GM19099 (cell line): ENCODE results near the gene TTC39A.

Experiments used
- POLR2A ChIP-seq: IDR thresholded peaks from 3 replicates; pipeline ENCODE4 v1.6.1; 2011; ENCODE audit warnings: low read depth; ENCODE audit not compliant: insufficient read length; ENCODE audit errors: extremely low read depth

Gene TTC39A

GRCh38 chr1:51344602-51345299, 14.4 kb upstream of the TTC39A start:
- no peak for TF ChIP-seq POLR2A

GRCh38 chr1:51344276-51344601, 13.9 kb upstream of the TTC39A start:
- TF ChIP-seq POLR2A: no peak

DNA sequence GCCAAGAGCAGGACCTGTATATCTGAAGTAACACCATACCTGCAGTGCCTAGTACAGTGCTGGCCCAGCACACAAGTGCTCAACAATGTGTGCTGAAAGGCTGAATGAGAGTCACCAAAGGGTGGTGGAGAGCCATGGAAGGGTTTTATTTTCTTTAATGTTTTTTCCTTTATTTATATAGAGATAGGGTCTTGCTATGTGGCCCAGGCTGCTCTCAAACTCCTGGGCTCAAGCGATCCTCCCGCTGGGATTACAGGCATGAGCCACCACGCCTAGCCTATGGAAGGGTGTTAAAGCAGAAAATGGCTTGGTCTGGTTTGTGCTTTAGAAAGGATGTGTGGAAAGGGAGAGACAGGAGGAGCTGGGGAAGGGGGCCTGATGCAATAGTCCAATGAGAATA, 13.3 kb upstream of the TTC39A start:
- no peak for TF ChIP-seq POLR2A

DNA sequence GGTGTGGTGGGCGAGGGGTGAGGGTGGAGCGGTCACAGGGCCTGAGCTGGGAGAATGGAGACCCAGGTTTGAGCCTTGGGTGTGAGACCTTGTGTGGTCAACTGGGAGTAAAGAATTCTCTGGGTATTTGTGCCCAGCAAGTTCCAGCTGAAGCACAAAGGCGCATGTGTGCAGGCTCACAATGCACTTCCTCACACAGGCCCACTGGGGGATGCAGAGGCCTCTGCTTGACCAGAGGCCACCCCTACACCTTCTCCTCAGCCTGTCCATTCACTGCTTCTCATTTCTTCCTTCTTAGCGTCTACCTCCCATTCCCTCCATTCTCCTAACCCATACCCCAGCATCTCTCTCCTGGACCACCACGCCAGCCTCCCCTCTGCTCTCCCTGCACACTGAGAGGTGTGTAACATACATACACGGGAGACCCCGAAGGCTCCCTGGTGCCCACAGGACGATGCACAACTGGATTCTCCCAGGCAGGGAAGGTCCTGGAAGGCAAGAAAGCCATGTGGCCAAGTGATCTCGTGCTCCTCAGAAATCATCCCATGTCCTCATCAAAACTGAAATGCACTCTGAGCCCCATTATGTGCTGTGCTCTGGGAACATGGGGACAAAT, 12.3 kb upstream of the TTC39A start:
- TF ChIP-seq POLR2A: no peak

GRCh38 chr1:51341876-51342496, 11.6 kb upstream of the TTC39A start:
- no peak for TF ChIP-seq POLR2A

- TF ChIP-seq POLR2A: no peak
Measured at GRCh38 chr1:51340380-51340779, 10.0 kb upstream of the TTC39A start.

DNA sequence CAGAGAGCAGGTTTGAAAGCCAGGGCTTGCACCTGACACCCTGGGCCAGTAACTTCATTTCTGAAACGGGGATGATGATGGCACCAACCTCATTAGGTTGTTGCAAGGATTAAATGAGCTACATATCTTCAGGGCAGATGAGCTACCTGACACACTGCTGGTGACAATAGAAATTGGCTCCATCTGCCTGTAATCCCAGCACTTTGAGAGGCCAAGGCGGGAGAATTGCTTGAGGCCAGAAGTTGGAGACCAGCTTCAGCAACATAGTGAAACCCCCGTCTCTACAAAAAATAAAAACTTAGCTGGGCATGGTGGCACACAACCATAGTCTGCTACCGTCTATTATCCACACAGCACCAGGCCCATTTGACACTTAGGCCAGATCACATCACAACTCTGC, 6.3 kb upstream of the TTC39A start:
- no peak for TF ChIP-seq POLR2A

- TF ChIP-seq POLR2A: no peak
Measured at GRCh38 chr1:51336004-51336403, 5.6 kb upstream of the TTC39A start.

DNA sequence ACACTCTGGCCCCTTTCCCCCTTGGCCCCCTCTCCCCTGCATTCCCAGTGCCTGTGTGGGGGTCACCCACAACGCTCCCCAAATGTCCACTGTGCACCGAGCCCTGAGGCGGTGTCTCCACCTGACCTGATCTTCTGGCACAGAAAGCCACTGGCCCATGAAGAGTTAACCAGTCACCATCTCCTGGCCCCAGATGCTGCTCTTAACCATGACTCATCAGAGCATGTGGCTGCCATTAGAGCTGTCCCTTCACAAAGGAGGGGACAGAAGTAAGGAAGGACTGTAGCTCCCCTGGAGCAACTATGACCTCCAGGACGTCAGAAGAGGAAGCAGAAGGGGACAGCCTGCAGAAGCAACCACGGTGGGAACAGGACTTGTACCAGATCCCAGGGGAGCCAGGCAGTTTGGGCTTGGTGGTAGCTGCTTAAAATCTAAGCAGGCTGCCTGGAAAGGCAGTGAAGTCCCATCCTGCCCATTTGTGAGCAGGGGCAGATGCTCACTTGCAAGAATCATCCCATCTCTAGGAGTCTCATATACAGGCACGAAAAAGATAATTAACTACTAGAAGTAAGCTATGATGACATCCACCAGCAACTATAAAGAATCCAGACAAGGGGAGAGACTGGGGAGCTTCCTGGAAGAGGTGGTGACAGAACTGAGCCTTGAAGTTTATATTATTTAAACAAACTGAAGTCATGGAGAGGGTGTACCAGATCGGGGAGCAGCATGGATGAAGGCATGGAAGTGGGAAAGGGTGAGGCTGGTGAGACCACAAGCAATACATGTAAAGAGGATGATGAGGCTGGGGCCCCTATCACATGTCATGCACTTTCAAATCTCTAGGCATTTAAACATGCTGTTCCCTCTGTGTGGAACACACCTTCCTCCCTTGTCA, 1.1 kb upstream of the TTC39A start:
- no peak for TF ChIP-seq POLR2A

DNA sequence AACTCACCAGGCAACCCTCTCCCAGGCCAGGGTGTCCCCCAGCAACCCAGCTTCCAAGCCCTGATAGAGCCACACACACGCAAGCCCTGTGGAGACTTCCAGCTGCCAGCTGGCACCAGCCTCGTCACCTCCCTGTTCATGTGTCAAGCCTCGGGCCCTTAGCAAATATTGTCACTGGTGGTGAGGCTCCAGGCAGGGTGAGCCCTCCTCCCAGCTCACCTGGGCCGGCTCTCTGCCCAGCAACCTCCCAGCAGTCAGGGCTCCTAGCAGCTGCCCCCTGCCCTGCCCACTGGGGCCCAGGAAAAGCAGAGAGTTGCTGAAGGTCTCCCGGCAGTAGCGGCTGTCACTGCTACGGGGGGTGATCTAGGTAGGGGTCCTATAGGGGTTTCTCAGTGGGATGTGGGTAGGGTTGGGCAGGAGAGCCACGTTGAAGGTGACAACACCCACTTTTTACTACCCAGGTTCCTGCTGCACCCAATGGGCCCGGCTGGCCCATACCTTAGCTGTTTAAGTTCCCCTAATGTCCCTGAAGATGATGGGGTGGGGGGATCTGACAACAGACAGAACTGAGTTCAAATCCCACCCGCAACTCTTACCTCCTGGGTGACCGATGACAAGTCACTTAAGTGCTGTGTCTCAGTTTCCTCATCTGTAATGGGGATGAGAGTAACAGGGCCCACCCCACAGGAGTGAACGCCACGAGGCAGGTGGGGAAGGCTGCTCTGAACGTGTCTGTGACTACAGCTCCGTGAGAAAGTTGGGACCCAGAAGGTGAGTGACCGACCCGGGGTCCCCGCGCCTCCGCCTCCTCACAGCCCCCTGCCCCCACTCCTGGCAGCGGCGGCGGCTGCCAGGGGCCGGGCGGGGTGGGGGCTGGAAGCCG, 678 bp downstream of the TTC39A start:
- TF ChIP-seq POLR2A: no peak

GRCh38 chr1:51328926-51329325, 1.4 kb downstream of the TTC39A start:
- no peak for TF ChIP-seq POLR2A

GRCh38 chr1:51328279-51328678, 2.1 kb downstream of the TTC39A start:
- no peak for TF ChIP-seq POLR2A

DNA sequence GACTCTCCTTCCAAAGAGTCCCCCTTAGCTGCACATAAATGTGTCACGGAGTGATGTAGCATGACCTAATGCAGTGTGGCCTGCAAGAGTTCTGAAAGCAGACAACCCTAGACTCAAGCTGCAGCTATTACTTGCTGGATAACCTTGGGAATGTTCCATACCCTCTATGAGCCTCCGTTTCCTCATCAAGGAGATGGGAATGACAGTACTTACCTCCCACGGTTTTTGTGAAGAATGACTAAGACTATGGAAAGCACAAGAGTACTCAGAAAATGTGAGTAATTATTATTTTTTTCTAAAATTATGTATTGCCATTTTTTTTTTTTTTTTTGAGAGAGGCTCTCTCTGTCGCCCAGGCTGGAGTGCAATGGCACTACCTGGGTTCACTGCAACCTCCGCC, 3.0 kb downstream of the TTC39A start:
- TF ChIP-seq POLR2A: no peak

DNA sequence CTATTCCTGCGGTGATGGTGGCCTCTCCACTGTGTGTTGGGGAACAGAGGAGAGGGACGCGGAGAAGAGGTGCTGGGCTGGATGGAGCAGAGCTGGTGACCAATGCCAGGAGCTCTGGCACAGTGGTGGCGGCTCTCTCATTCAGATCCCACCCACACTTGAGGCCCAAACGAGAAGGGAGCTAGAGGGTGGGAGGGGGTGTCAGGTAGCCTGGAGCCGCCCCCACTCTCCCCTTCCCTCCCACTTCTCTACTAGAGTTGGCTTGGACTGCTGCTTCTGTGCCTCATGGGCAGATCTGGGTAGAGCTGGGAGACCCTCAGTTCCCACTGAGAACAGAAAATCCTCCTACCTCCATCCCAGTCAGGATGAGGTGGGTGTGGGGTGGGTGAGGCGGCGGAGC, 3.5 kb downstream of the TTC39A start:
- TF ChIP-seq POLR2A: no peak

DNA sequence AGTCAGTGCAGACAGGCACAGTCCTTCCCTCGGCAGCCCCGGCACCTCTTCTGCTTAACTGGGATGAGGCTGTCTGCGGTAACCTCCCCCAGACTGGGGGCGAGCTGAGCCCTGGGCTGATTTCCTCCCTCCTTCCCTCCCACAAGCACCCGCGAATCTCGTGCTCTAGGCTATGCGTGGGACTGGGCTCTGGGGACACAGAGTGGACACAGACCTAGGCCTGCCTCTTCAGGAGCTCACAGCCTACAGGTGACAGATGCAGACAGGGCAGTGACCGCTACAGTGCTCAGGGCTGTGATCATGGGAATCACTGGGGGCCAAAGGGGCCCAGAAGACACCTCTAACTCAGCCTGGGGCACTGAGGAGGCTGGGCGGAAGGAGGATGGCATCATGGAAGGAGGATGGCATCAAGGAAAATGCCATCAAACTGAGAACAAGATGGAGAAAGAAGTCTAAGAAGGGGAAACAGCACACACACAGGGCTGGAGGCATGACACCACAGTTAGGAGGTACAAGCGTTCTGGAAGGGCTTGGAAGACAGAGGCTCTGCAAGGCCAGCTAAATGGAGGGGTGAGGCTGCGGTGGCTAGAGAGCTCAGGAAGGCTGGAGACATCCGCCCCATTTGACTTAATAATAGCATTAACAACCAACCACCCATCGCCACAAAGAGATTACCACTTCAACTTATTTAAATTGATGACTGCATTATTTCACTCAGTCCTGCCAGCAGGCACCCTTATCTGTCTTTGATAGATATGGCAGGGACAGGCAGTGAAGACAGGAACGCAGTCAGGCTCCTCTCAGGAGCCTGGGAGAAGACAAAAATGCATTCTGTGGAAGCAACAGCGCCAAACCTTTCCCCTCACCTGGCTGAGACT, 4.2 kb downstream of the TTC39A start:
- TF ChIP-seq POLR2A: no peak
